A549 (cell line): ENCODE data around the gene DEFB118.
"Not testable (repeated sequence)": the region's sequence is repeated elsewhere in the genome, so short reads cannot be mapped to it uniquely, and the experiment has no call there.

ENCODE experiments used
- MAX ChIP-seq: IDR thresholded peaks from 2 replicates; pipeline ENCODE4 v1.6.1; 2012
- RAD21 ChIP-seq, 2 experiments: fragments of >200 bp in 1 of 2; sonication (Bioruptor Twin) in 1 of 2; formaldehyde crosslinking in 1 of 2; IDR thresholded peaks in 1 of 2; conservative IDR thresholded peaks in 1 of 2; 2 replicates in 1 of 2; 3 replicates in 1 of 2; pipeline ENCODE4 v1.6.1; 2012 to 2018; ENCODE audit warnings: inconsistent platforms in 1 of 2

GRCh38 chr20:31364272-31364671 is 4.1 kb upstream of the DEFB118 start:
- not testable (repeated sequence) for TF ChIP-seq MAX; RAD21 (conservative IDR thresholded peaks at IDR 0.05 in 1 of 2, IDR thresholded peaks at IDR 0.05 in 1 of 2)
